ENCODE data around the gene VPS8.

VPS8 gene

GRCh38 chr3:185058796-185059195 is 246.8 kb downstream of the VPS8 start:
- no peak for DNase-seq (ENCODE audit: low read depth)

- DNase-seq (ENCODE audit: low read depth): no peak
Observed at GRCh38 chr3:185059766-185060165, 247.8 kb downstream of the VPS8 start.

DNA sequence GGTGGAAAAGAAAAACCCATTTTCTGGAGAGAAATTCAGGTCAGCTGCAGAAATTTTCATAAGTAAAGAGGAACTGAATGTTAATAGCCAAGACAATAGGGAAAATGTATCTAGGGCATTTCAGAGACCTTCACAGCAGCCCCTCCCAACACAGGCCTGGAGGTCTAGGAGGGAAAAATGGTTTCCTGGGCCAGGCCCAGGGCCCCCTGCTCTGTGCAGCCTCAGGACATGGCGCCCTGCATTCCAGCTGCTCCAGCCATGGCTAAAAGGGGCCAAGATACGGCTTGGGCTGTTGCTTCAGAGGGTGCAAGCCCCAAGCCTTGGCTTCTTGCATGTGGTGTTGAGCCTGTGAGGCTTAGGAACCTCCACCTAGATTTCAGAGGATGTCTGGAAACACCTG is 248.7 kb downstream of the VPS8 start:
- DNase-seq (ENCODE audit: low read depth): no peak

DNA sequence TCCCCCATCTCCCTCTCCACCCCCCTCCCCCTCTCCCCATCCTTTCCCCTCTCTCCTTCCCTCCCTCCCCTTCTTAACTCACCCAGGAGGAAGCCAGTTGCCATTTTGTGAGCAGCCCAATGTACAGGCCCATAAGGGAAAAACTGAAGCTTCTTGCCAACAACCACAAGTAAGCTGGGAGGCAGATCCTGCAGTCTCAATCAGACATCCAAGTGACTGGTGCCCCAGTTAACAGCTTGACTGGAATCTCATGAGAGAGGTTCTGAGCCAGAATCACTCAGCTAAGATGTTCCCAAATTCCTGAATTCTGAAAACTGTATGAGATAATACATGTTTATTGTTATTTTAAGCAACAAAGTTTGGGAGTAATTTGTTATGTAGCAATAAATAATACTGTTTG is 250.2 kb downstream of the VPS8 start:
- DNase-seq (ENCODE audit: low read depth): no peak

DNA sequence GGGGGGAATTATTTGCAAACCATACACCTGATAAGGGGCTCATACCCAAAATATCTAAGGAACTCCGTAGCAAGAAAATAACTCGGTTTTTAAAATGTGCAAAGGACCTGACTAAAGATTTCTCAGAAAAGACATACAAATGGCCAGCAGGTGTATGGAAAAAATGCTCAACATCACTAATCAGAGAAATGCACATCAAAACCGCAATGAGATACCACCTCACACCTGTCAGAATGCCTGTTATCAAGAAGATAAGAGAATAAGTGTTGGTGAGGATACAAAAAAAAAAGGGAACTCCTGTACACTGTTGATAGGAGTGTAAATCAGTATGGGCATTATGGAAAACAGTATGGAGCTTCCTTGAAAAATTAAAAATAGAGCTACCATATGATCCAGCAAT is 251.5 kb downstream of the VPS8 start:
- no peak for DNase-seq (ENCODE audit: low read depth)

GRCh38 chr3:185065059-185065458 is 253.1 kb downstream of the VPS8 start:
- DNase-seq (ENCODE audit: low read depth): no peak

DNA sequence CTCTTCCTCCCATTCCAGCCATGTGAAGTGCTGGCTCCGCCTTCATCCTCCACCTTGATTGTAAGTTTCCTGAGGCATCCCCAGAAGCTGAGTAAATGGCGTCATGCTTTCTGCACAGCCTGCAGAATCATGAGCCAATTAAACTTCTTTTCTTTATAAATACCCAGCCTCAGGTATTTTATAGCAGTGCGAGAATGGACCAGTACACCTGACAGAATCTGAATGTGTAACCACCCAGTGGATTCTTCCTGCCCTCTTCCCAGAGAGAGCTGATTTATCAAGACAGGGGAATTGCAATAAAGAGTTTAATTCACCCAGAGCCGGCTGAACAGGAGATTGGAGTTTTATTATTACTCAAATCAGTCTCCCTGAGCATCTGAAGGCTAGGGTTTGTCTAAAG is 254.3 kb downstream of the VPS8 start:
- no peak for DNase-seq (ENCODE audit: low read depth)

GRCh38 chr3:185067173-185067572 is 255.2 kb downstream of the VPS8 start:
- no peak for DNase-seq (ENCODE audit: low read depth)

DNA sequence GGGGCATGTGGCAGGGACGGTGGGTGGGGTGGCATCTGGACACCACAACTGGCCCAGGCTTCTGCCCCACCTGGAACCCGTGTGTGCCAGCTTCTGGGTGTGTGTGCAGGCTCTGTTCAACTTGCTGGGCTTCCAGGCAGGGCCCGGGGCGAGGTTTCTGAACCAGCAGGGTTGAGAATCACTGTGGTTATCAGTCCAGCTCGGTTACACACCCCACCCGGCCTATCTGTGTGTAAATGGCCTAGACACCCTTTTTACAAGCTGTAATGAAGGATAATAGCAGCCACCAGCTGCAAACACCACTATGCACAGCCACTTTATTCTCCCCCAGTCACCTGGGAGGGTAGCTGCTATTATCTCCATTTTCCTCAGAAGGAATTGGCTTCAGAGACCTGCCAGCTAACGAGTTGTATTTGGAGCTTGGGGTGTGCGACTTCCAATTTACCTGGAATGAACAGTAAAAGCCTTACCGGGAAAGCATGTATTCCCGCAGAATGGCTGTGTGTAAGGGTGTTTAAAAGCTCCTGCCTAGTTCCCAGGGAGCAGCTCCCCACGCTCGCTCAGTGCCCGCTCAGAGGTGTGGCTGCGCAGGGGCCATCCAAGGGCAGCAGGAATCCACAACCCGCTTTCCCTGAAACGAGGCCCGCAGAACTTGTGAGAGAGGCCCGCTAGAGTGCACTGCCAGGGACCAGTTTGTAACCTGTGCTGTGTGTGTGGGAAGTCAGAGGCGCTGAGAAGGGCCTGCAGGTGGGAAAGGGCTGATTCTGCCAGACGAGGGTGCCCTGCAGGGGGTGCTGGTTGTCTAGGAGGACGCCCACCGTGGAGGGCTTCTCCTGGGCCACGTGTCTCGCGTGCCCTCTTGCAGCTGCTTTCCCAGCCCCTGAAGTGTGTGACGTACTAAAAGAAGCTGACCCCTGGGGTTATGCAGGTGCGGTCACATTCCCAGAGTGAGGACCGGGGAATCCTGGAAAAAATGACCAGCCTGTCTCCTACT is 257.4 kb downstream of the VPS8 start:
- no peak for DNase-seq (ENCODE audit: low read depth)

DNA sequence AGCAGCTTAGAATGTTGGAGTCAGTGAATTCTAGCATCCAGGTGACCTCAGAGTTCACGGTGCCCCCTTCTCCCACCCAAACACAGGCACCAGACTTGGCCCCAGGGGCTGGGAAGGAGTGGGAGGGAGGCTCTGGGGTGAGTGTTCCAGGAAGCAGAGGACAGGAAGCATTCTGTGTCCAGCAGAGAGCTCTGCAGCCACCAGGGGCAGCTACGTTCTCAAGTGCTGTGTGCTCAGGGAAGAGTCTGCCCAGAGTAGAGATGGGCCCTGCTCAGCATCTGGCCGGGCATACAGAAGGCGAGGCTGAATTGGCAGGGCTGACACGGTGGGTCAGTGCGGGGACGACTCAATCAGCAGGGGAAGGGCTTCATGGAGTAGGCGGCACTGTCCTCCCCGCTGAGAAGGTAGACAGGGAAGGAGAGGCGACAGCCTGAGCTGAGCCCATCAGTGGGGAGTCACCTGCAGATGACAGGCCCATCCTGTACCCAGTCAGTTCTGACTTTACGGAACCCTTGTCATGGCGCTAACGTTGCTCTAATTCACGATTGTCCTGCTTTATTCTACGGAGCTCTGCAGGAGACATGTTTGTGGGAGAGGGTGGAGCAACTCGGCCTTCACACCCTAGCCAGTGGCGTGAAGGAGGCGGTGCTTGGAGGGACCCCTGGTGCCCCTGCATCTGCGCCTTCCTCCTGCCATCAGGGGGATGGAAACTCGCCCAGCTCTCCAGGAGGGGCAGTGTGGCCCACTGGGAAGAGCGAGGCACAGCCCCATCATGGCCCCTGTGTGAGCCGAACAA is 258.7 kb downstream of the VPS8 start:
- no peak for DNase-seq (ENCODE audit: low read depth)

GRCh38 chr3:185071287-185071800 is 259.4 kb downstream of the VPS8 start:
- no peak for DNase-seq (ENCODE audit: low read depth)

DNA sequence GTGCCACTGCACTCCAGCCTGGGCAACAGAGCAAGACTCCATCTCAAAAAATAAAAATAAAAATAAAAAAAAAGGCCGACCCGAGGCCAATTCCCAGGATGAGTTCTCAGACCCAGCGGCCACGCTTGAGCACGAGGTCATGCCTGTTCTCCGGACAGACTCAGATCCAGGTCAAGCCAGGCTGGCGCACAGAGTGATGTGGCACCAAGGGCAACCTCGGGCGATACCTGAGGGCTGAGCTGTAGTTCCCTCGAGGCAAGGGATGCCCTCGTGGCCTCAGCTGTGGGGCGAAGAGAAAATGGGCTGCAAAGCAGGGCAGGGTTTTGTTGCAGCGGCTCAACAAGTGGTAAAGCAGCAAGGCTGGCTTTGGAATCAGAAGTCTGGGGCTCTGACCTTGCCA is 263.6 kb downstream of the VPS8 start:
- DNase-seq (ENCODE audit: low read depth): no peak

DNA sequence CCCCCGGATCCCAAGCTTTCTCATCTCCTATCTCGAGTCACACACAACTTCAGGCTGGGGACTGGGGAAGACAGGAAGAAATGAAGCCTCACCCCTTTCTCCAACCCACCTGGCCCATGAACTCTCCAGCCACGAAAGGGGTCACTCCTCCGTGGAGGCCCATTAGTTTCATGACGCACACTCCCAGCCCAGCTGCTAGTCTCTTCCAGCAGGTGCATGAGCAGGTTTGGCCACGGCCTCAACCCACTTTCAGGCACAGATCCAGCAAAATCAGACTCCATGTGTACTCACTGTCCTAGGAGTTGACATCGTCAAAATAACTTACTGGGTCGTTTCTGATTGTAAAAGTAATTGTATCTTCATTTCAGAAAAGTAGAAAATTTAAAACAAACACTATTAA is 264.3 kb downstream of the VPS8 start:
- no peak for DNase-seq (ENCODE audit: low read depth)

DNA sequence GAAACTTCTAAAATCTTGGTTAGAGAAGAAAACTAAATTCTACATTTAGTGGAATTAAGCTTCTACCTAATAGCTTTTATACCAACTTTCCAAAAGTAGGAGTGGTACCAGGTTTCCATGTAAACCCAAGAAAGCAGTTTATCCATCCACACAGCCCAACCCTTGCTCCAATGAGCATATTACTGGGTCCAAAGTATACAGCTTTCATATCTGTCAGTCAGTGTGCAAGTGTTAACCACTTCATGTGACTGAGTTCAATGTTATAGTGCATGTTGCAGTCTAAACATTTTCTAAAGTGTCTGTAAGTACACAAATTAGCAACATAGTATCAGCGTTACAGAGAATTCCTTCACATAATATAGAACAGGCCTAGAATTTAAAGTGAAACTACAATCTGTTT is 267.7 kb downstream of the VPS8 start:
- DNase-seq (ENCODE audit: low read depth): no peak

GRCh38 chr3:185081521-185081920 is 269.6 kb downstream of the VPS8 start:
- DNase-seq (ENCODE audit: low read depth): no peak

GRCh38 chr3:185082149-185082548 is 270.2 kb downstream of the VPS8 start:
- DNase-seq (ENCODE audit: low read depth): no peak

DNA sequence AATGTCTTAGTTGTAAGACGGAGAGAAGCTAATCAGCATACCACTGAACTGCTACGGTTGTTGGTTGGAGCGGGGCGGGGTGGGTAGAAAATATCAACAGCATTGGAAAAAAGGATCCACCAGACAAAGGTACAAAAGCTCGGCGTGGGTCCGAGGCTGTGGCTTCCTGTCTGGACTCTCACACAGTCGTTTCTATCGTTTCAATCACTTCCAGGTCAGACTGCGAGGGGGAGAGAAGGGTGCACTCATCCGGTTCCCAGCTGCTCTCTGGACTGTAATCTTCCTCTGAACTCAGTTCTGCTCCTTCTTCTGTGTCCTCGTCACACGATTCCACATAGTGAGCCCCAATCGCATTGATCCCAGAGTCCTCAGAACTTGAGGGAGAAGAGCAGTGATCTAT is 270.9 kb downstream of the VPS8 start:
- DNase-seq (ENCODE audit: low read depth): no peak

- DNase-seq (ENCODE audit: low read depth): no peak
Observed at GRCh38 chr3:185084402-185084801, 272.4 kb downstream of the VPS8 start.

DNA sequence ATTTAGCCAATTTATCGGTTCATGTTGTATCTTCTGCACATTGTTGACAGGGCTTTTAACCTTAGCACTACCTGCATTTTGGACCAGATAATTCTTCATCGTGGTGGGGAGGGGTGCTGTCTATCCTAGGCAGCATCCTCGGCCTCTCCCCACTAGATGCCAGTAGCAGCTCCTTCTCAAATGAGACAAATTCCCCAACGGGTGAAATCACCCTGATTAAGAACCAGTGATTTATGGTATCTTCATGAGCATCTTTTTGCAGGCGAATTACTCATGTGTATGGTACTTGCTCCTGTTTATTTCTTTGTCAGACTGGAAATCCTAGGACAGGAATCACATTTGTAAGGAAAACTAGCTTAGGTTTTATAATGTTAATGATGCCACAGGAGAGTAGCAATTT is 272.9 kb downstream of the VPS8 start:
- DNase-seq (ENCODE audit: low read depth): no peak

DNA sequence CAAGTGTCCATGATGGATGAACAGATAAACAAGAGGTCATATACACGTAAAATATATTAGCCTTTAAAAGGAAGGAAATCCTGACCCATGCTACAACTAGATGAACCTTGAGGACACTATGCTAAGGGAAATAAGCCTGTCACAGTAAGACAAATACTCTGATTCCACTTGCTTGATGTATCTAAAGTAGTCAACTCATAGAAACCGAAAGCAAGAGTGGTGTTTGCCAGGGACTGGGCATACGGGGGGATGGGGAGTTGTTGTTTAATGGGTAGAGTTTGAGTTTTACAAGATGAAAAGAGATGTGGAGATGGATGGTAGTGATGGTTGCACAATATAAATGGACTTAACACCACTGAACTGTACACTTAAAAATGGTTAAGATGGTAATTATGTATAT is 275.5 kb downstream of the VPS8 start:
- DNase-seq (ENCODE audit: low read depth): no peak

DNA sequence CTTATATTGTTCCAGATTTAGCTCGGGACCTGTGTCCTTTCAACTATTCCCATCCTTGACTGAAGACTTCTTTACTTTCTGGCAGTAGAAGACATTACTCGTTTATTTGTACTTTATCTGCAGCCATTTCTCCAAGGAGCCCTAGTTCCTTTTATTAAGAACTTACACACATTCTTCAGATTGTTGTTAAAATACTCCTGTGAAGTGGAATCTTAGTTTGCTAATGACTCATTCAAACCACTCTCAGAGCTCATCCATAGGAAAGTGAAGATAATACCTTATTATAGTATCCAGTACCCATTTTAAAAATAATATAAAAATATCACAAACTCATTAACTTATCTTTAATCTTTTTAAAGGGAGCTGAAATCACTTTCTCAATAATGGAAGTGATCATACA is 277.4 kb downstream of the VPS8 start:
- no peak for DNase-seq (ENCODE audit: low read depth)

- no peak for DNase-seq (ENCODE audit: low read depth)
Observed at GRCh38 chr3:185089751-185090150, 277.8 kb downstream of the VPS8 start.

GRCh38 chr3:185090811-185091210 is 278.8 kb downstream of the VPS8 start:
- DNase-seq (ENCODE audit: low read depth): no peak
